IPS-20b (cell line): ENCODE measurements around the gene SFXN4.
"Not testable (repeated sequence)": the region's sequence is repeated elsewhere in the genome, so short reads cannot be mapped to it uniquely, and the experiment has no call there.

Experiments used
- H3K27ac ChIP-seq: one replicate; pipeline ENCODE4 v1.5.1; 2013; ENCODE audit warnings: low read length
- H3K27me3 ChIP-seq: 2 replicates; pipeline ENCODE4 v1.6.1; 2013; ENCODE audit warnings: mild to moderate bottlenecking, low read length, inconsistent platforms; ENCODE audit not compliant: insufficient read depth
- H3K36me3 ChIP-seq: 2 replicates; pipeline ENCODE4 v1.6.1; 2013; ENCODE audit warnings: low read depth, mild to moderate bottlenecking, inconsistent platforms, low read length, moderate library complexity; ENCODE audit not compliant: insufficient read depth
- H3K4me1 ChIP-seq: 2 replicates; pipeline ENCODE4 v1.6.1; 2013; ENCODE audit warnings: mild to moderate bottlenecking, control low read depth, inconsistent platforms, low read length, moderate library complexity; ENCODE audit not compliant: insufficient read depth
- H3K4me3 ChIP-seq: 2 replicates; pipeline ENCODE4 v1.5.1; 2013; ENCODE audit warnings: mild to moderate bottlenecking, low read length, inconsistent platforms
- H3K9ac ChIP-seq: 2 replicates; pipeline ENCODE4 v1.6.1; 2013; ENCODE audit warnings: low read depth, mild to moderate bottlenecking, inconsistent platforms, low read length, moderate library complexity
- H3K9me3 ChIP-seq: 2 replicates; pipeline ENCODE4 v1.6.1; 2013; ENCODE audit warnings: mild to moderate bottlenecking, low read depth, low read length, inconsistent platforms; ENCODE audit not compliant: insufficient read depth

The SFXN4 gene

GRCh38 chr10:119137878-119138277 lies 27.6 kb downstream of the SFXN4 start:
- not testable (repeated sequence) for H3K27me3 ChIP-seq, H3K9ac ChIP-seq
- peaks cover 27% of the 10 kb centered on the region for H3K36me3 ChIP-seq

GRCh38 chr10:119136084-119136483 lies 29.4 kb downstream of the SFXN4 start:
- Histone ChIP-seq H3K27ac (no peak overlapping the region), H3K36me3 (peaks cover 43% of the 10 kb centered on the region), H3K4me1 (no peaks in the 10 kb centered on the region), H3K9ac (no peak overlapping the region), H3K27me3 (no peaks in the 10 kb centered on the region), H3K9me3 (no peaks in the 10 kb centered on the region), H3K4me3 (no peak overlapping the region)

More at GRCh38 chr10:119137878-119138277, 27.6 kb downstream of the SFXN4 start:
- not testable (repeated sequence) for H3K27ac ChIP-seq, H3K4me3 ChIP-seq, H3K4me1 ChIP-seq, H3K9me3 ChIP-seq

GRCh38 chr10:119135513-119135881 lies 30.0 kb downstream of the SFXN4 start:
- Histone ChIP-seq H3K9ac (no peak overlapping the region), H3K4me1 (no peaks in the 10 kb centered on the region), H3K27ac (no peak overlapping the region), H3K27me3 (no peaks in the 10 kb centered on the region), H3K4me3 (no peak overlapping the region), H3K36me3 (peaks cover 49% of the 10 kb centered on the region), H3K9me3 (no peaks in the 10 kb centered on the region)

GRCh38 chr10:119133949-119134348 lies 31.6 kb downstream of the SFXN4 start:
- no peak overlapping the region for H3K9ac ChIP-seq

GRCh38 chr10:119132521-119133345 lies 32.8 kb downstream of the SFXN4 start:
- H3K9ac ChIP-seq, result no peak overlapping the region
- H3K4me3 ChIP-seq, result no peak overlapping the region
- H3K9me3 ChIP-seq, result no peaks in the 10 kb centered on the region
- no peak overlapping the region for H3K27ac ChIP-seq
- H3K4me1 ChIP-seq, result no peaks in the 10 kb centered on the region
- no peaks in the 10 kb centered on the region for H3K27me3 ChIP-seq
- H3K36me3 ChIP-seq, result peaks cover 71% of the 10 kb centered on the region

More at GRCh38 chr10:119133949-119134348, 31.6 kb downstream of the SFXN4 start:
- Histone ChIP-seq H3K27ac (no peak overlapping the region), H3K9me3 (no peaks in the 10 kb centered on the region), H3K27me3 (no peaks in the 10 kb centered on the region), H3K4me3 (no peak overlapping the region), H3K36me3 (peaks cover 65% of the 10 kb centered on the region), H3K4me1 (no peaks in the 10 kb centered on the region)

GRCh38 chr10:119131512-119132240 lies 33.8 kb downstream of the SFXN4 start:
- no peaks in the 10 kb centered on the region for H3K27me3 ChIP-seq

GRCh38 chr10:119129721-119130120 lies 35.8 kb downstream of the SFXN4 start:
- no peaks in the 10 kb centered on the region for H3K4me1 ChIP-seq
- H3K36me3 ChIP-seq, result peaks cover 80% of the 10 kb centered on the region
- H3K9me3 ChIP-seq, result no peaks in the 10 kb centered on the region
- H3K27me3 ChIP-seq, result no peaks in the 10 kb centered on the region
- no peak overlapping the region for H3K9ac ChIP-seq
- no peak overlapping the region for H3K4me3 ChIP-seq
- no peak overlapping the region for H3K27ac ChIP-seq

More at GRCh38 chr10:119131512-119132240, 33.8 kb downstream of the SFXN4 start:
- Histone ChIP-seq H3K9me3 (no peaks in the 10 kb centered on the region), H3K36me3 (peaks cover 77% of the 10 kb centered on the region), H3K4me1 (no peaks in the 10 kb centered on the region), H3K9ac (no peak overlapping the region), H3K27ac (no peak overlapping the region), H3K4me3 (no peak overlapping the region)

- Histone ChIP-seq H3K9me3 (no peaks in the 10 kb centered on the region), H3K4me1 (no peaks in the 10 kb centered on the region), H3K9ac (no peak overlapping the region), H3K4me3 (no peak overlapping the region), H3K27me3 (no peaks in the 10 kb centered on the region), H3K27ac (no peak overlapping the region), H3K36me3 (peaks cover 82% of the 10 kb centered on the region)
Measured at GRCh38 chr10:119125942-119126341, 39.6 kb downstream of the SFXN4 start.

GRCh38 chr10:119120875-119121274 lies 44.6 kb downstream of the SFXN4 start:
- no peaks in the 10 kb centered on the region for H3K4me1 ChIP-seq
- no peak overlapping the region for H3K9ac ChIP-seq
- H3K9me3 ChIP-seq, result no peaks in the 10 kb centered on the region
- peaks cover 90% of the 10 kb centered on the region for H3K36me3 ChIP-seq
- no peaks in the 10 kb centered on the region for H3K27me3 ChIP-seq
- no peak overlapping the region for H3K4me3 ChIP-seq
- H3K27ac ChIP-seq, result no peak overlapping the region

- Histone ChIP-seq H3K27ac (no peak overlapping the region), H3K9me3 (no peaks in the 10 kb centered on the region), H3K9ac (no peak overlapping the region), H3K4me3 (no peak overlapping the region), H3K4me1 (no peaks in the 10 kb centered on the region), H3K27me3 (no peaks in the 10 kb centered on the region), H3K36me3 (peaks cover 89% of the 10 kb centered on the region)
Measured at GRCh38 chr10:119120413-119120867, 45.1 kb downstream of the SFXN4 start.

GRCh38 chr10:119119400-119119799 lies 46.1 kb downstream of the SFXN4 start:
- Histone ChIP-seq H3K27me3 (no peaks in the 10 kb centered on the region), H3K4me3 (no peak overlapping the region), H3K4me1 (no peaks in the 10 kb centered on the region), H3K9ac (no peak overlapping the region), H3K9me3 (no peaks in the 10 kb centered on the region), H3K27ac (no peak overlapping the region), H3K36me3 (peaks cover 87% of the 10 kb centered on the region)

GRCh38 chr10:119118231-119118630 lies 47.3 kb downstream of the SFXN4 start:
- Histone ChIP-seq H3K9me3 (no peaks in the 10 kb centered on the region), H3K4me3 (no peak overlapping the region), H3K27ac (no peak overlapping the region), H3K9ac (no peak overlapping the region), H3K4me1 (no peaks in the 10 kb centered on the region), H3K36me3 (peaks cover 89% of the 10 kb centered on the region), H3K27me3 (no peaks in the 10 kb centered on the region)
